Kidney tubule cell (primary cell): ENCODE data around the gene COL7A1.
"Not testable (repeated sequence)": the region's sequence is repeated elsewhere in the genome, so short reads cannot be mapped to it uniquely, and the experiment has no call there.

Source experiments
- DNase-seq: peaks from one replicate; pipeline ENCODE4 v3.0.0-alpha.2; 2018; ENCODE audit warnings: low spot score

Gene COL7A1

DNA sequence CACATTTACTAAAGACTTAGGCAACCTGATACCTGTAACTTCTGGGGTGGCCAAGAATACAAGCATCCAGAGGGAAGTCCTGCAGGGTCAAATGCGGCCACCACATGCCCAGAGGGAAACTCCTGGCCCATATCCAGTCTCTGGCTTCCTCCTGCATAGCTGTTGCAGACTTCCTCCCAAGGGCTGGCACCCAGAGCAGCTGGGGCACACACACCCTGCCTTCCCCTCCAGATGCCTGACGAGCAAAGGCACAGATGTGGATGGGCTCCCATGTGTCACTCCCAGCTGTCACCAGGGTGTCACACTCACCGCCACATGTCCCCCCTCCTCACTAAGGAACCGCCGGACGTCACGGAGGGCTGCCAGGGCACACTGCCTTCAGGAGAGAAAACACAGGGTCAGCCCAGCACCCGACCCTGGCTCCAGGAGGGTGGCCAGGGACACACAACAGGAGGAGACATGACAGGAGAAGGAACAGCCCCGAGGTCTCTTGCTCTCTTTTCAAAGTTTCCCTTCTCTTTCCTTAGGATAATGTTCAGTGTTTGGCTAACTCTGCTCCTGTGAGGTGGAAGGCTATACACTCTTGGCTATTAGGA lies 51.8 kb downstream of the COL7A1 start:
- no peak for DNase-seq

DNA sequence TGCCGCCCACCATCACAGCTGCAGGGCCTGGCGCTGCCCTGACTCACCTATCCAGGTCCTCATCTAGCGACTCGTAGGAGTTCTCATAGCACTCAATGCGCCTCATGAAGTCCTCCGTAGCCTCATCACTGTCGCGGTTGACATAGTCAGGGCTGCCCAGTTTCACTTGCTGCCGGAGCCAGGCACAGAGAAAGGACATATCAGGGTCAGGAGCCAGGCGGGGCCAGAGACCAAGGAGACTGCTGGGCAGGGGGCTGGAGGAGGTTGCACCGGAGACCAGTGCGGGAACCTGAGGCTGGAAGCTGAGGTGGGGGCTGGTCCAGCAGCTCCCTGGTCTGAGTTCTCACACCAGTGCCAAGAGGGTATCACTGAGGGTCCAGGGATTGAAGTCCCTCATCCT lies 56.7 kb downstream of the COL7A1 start:
- DNase-seq: no peak

DNA sequence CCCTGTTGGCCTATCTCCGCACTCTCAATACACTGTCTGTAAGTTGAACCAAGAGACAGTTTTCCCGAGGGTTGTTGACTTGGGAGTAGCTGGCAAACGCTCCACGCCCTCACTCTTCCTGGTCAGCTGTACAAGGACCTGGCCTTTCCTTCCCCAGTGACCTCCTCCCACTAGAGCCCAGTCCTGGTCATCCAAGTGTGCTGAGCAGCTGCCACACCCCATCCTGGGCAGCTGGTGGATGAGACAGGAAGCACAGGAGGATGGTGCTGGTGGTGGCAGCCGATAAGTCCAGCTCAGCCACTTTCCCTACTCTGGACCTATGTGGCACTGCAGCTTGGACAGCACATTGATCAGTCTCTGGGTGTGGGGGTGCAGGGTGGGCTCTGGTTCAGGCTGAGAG lies 58.3 kb downstream of the COL7A1 start:
- DNase-seq: no peak

DNA sequence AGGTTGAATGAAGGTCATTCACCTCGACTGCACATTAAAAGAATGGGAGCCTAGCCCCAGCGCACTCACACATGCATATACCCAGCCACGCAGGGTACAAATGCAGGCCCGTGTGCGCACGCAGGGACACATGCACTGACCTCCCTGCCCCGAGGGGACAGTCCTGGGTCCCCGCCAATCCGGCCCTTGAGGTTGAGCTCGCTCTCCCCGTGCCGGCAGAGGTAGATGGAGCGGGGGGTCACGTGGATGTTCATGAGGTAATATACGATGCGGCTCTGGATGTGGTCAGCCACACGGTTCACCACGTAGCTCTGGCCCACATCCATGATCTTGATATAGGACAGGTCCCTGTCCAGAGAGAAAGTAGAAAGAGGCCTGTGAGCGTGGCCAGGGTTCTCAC lies 59.0 kb downstream of the COL7A1 start:
- DNase-seq: no peak

DNA sequence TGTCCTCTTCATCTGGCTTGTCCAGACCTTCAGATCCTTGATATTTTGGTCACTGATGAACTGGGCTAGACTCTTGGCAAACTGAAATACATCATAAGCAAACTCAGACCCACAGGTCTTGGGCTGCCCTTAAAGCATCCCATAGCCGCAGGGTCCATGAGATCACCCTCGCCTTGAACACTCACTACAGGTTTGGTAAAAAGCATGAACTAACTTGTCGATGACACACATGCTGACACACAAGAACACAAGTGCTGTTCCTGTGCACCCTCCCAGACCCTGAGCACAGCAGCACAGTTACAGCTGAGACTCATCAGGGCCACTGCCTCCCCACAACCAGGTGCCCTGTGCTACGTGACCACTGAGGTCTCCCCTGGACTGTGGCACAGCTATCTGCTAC lies 59.6 kb downstream of the COL7A1 start:
- DNase-seq: no peak

DNA sequence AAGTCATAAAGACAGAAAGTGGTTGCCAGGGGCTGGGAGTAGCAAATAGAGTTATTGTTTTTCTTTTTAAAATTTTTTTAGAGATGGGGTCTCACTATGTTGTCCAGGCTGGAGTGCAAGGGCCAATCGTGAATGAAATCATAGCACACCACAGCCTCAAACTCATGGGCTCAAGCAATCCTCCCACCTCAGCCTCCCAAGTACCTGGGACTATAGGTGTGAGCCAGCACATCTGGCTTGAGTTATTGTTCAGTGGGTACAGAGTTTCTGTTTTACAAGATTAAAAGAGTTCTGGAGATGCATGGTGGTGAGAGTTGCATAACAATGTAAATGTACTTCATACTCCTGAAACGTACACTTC lies 62.2 kb downstream of the COL7A1 start:
- no peak for DNase-seq

DNA sequence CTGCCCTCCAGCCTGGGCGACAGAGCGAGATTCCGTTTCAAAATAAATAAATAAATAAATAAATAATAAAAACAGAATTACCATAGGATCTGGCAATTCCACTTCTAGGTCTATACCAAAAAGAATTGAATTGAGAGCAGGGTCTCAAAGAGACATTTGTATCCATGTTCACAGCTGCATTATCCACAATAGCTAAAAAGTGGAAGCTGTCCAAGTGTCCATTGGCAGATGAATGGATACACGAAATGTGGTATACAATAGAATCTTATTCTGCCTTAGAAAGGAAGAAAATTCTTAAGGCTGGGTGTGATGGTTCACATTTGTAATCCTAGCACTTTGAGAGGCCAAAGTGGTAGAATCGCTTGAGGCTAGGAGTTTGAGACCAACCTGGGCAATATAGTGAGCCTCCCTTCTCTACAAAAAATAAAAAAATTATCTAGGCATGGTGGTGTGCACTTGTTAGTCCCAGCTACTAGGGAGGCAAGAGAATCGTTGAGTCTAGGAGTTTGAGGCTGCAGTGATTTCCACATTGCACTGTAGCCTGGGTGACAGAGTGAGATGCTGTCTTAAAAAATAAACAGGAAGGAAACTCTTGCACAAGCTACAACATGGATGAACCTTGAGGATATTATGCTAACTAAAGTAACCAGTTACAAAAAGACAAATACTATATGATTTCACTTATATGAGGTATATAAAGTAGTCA lies 62.7 kb downstream of the COL7A1 start:
- no peak for DNase-seq

DNA sequence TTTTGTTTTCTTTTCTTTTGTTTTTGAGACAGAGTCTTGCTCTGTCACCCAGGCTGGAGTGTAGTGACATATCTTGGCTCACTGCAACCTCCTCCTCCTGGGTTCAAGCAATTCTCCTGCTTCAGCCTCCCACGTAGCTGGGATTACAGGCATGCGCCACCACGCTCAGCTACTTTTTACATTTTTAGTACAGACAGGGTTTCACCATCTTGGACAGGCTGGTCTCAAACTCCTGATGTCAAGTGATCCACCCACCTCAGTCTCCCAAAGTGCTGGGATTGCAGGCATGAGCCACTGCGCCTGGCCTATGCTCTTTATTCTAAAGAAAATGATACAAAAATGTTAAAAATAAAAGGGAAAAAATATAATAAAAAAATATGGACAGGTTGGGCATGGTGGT lies 64.4 kb downstream of the COL7A1 start:
- not testable (repeated sequence) for DNase-seq

DNA sequence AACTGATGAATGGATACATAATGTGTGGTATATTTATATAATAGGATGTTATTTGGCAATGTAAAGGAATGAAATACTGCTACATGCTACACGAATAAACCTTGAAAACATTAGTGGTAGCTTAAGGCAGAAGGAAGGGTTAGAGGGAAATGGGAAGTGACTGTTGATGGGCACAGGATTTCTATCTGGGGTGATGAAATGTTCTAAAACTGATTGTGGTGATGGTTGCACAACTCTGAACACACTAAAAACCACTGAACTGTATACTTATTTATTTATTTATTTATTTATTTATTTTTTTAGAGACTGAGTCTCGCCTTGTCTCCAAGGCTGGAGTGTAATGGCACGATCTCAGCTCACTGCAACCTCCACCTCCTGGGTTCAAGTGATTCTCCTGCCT lies 66.4 kb downstream of the COL7A1 start:
- no peak for DNase-seq

DNA sequence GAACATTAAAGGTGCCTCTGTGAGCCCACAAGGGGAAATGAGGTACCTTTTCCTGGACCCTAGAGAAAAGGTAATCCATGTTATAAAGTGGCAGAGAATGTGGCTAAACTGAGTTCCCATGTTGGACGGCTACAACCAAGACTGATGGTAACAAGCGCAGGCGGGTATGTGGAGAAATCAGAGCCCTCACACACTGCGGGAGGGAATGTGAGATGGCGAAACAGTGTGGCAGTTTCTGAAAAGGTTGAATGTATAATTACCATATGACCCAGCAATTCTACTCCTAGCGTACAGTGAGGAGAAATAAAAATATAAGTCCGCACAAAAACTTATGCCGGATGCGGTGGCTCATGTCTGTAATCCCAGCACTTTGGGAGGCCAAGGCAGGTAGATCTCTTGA lies 67.1 kb downstream of the COL7A1 start:
- DNase-seq: no peak

DNA sequence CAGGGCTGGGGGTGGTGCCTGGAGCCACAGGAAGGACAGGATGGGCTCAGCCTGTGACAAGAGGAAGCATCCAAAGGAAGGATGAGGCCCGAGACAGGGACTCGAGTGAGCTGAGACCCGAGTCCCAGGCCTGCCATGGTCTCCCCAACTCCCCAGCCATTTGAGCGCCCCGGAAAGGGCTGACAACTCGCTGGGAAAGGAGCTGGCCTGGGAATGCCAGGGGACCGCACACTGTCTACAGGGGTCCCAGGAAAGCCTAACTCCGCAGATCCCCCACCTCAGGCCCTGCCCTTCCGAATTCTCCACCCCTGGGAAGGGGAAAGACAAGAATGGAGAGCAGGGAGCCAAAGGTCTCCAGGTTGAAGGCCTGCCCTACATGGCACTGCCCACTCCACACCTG lies 70.2 kb downstream of the COL7A1 start:
- no peak for DNase-seq

DNA sequence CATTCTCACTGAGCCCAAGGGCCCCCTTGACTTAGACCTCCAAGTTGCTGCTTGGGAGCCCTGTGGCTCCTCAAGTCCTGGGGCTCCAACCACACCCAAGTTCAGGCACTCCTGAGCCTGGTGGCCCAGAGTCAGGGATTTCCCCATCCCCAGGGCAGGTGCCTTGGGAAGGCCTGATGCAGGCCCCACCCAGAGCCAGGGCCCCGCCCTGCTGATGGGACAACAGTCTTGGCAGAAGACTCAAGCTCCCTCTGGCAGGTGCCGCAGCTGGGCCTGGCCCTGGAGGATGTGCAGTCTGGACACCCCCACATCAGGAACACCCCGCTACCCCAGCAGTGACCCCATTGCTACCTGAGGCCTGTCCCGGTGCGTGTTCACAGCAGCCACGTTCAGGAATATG lies 73.5 kb downstream of the COL7A1 start:
- no peak for DNase-seq

DNA sequence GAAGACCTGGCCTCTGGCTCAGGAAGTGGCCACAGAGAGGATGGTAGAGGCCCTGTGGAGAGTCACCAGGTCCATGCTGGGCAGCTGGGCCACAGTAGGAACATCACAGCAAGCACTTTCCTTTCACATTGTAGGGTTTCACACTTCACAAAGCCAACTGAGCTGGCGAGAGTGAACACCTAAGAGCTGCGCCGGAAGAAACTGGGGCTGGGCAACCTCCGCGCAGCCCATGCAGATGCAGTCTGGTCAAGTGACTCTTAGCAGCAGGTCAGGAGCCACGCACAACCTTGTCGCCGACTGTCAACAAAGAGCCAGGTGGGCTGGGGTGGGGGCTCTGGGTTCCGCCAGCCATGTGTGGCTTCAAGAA lies 75.9 kb downstream of the COL7A1 start:
- DNase-seq: no peak

DNA sequence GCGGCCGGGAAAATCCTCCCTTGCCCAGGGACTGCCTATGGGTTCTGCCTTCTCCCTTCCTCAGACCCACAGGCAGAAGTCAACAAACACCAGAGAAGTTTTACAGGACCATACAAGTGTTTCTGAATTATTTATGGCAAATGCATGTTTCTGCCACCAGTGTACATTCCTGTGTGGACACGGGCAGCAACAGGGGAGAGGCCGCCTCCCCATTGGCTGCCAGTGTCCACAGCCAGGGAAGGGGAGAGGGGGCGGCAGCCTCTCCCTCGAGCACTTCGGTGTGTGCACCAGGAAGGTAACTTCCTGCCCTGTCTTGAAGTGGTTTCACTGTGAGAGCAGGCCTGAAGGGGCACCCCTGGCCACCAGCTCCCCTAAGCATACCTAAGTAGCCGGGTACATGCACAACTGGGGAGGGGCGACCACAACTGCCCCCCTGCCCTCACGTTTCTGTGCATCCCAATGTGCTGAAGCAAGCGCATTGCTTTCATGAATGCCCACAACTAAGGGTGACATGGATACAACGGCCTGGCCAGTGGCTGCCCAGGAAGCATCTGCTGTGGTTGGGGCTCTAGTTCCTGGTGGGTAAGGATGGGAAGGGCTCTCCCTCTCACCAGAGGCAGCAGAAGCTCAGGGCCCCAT lies 76.4 kb downstream of the COL7A1 start:
- DNase-seq: no peak

DNA sequence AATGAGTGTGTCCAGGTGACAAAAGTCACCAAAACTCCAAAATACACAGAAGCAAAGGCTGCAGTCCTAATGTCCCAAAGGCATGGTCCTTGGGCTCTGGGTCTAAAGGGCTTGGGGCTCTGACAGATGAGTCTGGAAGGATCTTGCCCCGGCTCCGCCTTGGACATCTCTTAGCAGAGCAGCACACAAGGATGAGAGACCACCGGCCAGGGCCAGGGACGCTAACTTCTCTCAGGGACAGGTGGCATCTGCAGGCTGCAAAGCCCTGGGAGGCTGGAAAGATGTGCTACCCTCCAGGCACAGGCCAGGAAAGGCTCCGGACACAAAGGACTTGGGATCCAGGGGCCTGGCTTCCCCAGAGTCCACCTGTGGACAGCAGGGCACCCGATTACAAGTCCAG lies 77.1 kb downstream of the COL7A1 start:
- no peak for DNase-seq

DNA sequence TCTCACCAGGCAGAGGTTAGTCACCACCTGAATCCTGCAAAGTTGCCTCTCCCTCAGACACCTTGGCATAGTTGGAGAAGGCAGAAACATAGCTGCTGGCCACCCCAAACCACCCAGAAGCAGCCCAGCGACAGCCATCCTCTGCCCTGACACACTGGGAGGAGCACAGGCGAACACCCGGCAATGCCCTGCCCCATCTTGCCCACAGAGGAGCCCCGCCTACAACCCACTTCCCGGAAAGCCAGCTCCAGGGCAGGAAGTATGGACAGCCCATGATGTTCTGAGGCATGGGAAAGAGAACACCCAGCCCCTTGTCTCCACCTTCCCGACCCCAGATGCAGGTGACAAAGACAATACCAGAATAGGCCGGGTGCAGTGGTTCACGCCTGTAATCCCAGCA lies 78.6 kb downstream of the COL7A1 start:
- no peak for DNase-seq

DNA sequence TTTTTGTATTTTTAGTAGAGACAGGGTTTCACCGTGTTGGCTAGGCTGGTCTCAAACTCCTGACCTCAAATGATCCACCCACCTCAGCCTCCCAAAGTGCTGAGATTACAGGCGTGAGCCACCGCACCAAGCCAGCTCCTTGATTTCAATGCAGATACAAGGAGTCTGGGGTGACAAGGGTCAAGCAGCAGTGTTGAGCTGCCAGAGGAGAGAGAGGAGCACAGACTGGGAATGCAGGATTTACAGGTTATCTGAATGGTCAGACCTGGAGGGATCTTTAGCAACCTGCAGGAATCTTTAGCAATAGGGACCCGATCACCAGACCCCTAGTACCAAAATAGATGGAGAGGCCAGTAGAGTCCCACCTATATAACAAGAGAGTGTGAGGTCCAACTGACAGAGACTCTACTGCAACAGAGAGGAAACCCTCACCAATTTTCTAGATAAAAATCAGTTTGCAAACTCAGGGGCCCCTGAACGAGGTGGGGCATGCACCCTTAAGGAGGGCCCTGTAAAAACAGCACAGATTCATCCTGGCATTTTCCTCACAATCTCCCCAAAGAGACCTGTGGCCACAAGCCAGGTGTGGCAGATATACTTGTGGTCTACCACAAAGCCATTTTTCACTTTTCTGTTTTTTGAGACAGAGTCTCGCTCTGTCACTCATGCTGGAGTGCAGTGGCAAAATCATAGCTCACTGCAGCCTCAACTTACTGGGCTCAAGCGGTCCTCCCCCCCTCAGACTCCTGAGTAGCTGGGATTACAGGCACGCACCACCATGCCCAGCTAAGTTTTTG lies 80.5 kb downstream of the COL7A1 start:
- no peak for DNase-seq
